Kidney epithelial cell (primary cell): ENCODE measurements around the gene CORO2B. TPM values are rescaled to one million over a fixed set of nuclear protein-coding genes. Genes with fewer than 3 reads are reported as not detected.

Experiments
- DNase-seq: peaks from one replicate; pipeline ENCODE4 v3.0.0-alpha.2; 2010; ENCODE audit warnings: low read depth
- H3K27me3 ChIP-seq: 2 replicates; pipeline ENCODE4 v1.6.0; 2011; ENCODE audit warnings: low read length; ENCODE audit not compliant: control insufficient read depth, insufficient read depth
- H3K36me3 ChIP-seq: 2 replicates; pipeline ENCODE4 v1.5.1; 2011; ENCODE audit warnings: low read length; ENCODE audit not compliant: control insufficient read depth, insufficient read depth
- H3K4me3 ChIP-seq: 2 replicates; pipeline ENCODE4 v1.5.1; 2011; ENCODE audit warnings: low read depth, mild to moderate bottlenecking, control low read depth, low read length
- CTCF ChIP-seq: IDR thresholded peaks from 2 replicates; pipeline ENCODE4 v1.5.1; 2011; ENCODE audit warnings: mild to moderate bottlenecking, moderate library complexity, low read length, control low read depth, inconsistent platforms; ENCODE audit not compliant: insufficient read depth, poor library complexity, severe bottlenecking
- total RNA-seq: library from RNA; depleted of rRNA; stranded (reverse); fragments of >200 nt; gene quantifications from 2 replicates; pipeline ENCODE4 v1.2.3, GENCODE V29; 2015

Gene CORO2B
- total RNA-seq, 1 donor from 2014 or later = 19.8 TPM

DNA sequence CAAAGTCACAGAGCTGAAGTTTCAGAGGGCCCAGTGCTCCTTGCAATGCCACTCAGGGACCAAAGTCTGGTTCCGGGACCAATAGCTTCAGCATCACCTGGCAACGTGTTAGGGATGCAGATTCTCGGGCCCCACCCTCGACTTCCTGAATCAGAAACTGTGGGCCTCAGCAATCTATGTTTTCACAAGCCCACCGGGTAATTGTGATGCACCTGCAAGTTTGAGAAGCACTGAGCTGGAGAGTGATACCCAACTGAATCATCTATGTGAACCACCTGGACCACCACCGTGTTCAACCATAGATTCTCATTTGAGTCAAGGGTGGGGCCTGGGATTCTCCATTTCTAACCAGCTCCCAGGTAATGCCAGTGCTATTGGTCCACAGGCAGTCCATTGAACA lies 55.7 kb downstream of the CORO2B start:
- H3K36me3 ChIP-seq = no peaks in the 10 kb centered on the region
- no peaks in the 10 kb centered on the region for H3K27me3 ChIP-seq
- no peak for TF ChIP-seq CTCF
- H3K4me3 ChIP-seq = no peak overlapping the region
- no peak for DNase-seq

DNA sequence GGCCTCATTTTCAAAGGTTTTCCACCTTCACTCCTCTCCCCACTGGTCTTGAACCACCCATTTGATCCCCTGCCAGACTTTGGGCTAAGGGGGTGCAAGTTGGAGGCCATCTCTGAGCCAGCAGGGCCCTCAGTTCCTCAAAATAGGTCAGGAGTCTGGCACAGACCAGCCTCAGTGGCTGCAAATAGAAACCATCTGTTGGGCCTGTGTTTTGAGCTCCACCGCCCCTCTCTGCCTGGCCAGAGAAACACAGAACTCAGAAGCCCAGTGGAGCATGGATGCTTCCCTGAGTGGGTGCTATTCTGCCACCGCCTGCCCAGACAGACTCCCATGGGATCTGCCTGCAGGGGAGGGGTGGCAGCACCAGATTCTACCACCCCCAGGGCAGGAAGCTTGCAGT lies 56.3 kb downstream of the CORO2B start:
- Histone ChIP-seq H3K4me3 (no peak overlapping the region), H3K36me3 (no peaks in the 10 kb centered on the region), H3K27me3 (no peaks in the 10 kb centered on the region)
- no peak for TF ChIP-seq CTCF
- no peak for DNase-seq

- no peak for DNase-seq
- TF ChIP-seq CTCF = no peak
- H3K27me3 ChIP-seq = no peaks in the 10 kb centered on the region
- no peak overlapping the region for H3K4me3 ChIP-seq
- H3K36me3 ChIP-seq = no peaks in the 10 kb centered on the region
These were observed 57.5 kb downstream of the CORO2B start for GRCh38 chr15:68636256-68636655.

GRCh38 chr15:68637767-68638404 lies 59.1 kb downstream of the CORO2B start:
- TF ChIP-seq CTCF = no peak
- no peak overlapping the region for H3K4me3 ChIP-seq
- no peak for DNase-seq
- H3K27me3 ChIP-seq = no peaks in the 10 kb centered on the region
- H3K36me3 ChIP-seq = no peaks in the 10 kb centered on the region

DNA sequence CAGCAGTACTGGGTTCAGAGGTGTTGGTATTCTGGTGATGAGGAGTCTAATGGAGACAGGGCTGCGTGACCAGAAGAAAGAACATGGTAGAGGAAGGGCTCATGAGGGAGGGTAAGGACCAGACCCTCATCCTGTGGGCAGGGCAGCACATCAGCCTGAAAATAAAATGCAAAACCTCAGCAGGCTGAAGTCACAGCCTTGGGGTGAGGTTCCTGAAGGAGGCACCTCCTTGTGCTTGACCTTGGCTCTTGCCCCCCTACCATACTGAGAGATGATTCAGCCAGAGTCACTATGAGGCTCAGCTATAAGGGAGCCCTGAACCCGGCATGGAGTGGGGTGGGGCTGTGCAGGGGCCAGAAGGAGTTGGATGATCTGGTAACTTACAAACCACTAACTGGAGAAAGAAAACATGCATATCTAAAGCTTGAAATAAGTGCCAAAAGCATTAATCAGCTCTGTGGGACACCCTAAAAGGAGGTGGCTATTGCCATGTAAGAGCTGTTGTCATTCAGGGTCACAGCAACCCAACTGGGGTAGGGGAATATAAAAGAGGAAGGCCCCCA lies 60.2 kb downstream of the CORO2B start:
- DNase-seq = no peak
- TF ChIP-seq CTCF = no peak
- no peaks in the 10 kb centered on the region for H3K27me3 ChIP-seq

More for the DNA sequence above, 60.2 kb downstream of the CORO2B start:
- Histone ChIP-seq H3K36me3 (no peaks in the 10 kb centered on the region), H3K4me3 (no peak overlapping the region)
